22Rv1 (cell line): ENCODE measurements around the gene SERPINA3.

Source experiments
- CTCF ChIP-seq: fragments of 450-650 bp; IDR thresholded peaks from 2 replicates; pipeline ENCODE4 v1.5.1; 2017; ENCODE audit warnings: mild to moderate bottlenecking
- ZFX ChIP-seq: fragments of 450-650 bp; IDR thresholded peaks from 2 replicates; pipeline ENCODE4 v1.6.1; 2017; ENCODE audit warnings: antibody characterized with exemption, borderline replicate concordance

DNA sequence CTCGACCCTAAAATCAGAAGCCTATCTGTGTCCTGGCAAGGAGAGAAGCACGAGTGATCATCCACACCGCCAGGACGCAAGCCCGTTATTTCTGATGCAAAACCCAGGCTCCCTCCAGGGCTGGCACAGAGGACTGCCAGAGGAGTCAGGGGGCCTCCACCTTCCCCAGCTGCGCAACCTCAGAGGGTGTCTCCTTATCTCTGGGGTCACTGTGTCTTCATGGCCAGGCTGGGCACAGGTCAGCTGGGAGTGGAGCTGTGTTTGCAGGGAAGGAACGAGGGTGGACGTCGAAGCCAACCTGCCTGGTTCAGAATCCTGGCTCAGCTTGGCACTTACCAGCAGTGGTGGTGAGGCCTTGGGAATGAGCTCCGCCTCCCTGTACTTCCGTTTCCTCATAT lies 12.0 kb upstream of the SERPINA3 start:
- TF ChIP-seq CTCF (no peak), ZFX (no peak)
